Muscle of leg (tissue), 16 donors: ENCODE data around the gene LANCL1. TPM values are rescaled to one million over a fixed set of nuclear protein-coding genes. Genes with fewer than 3 reads are reported as not detected.

ENCODE experiments used
- DNase-seq: peaks from one replicate; pipeline ENCODE4 v3.0.0; 2013
- H3K27ac ChIP-seq: one replicate; pipeline ENCODE4 v1.5.1; 2013; ENCODE audit warnings: mild to moderate bottlenecking, low read length, control low read depth
- H3K27me3 ChIP-seq: one replicate; pipeline ENCODE4 v1.6.1; 2013; ENCODE audit warnings: low read length; ENCODE audit not compliant: control insufficient read depth, insufficient read depth
- H3K36me3 ChIP-seq: one replicate; pipeline ENCODE4 v1.6.1; 2013; ENCODE audit warnings: low read length; ENCODE audit not compliant: control insufficient read depth, insufficient read depth
- H3K4me1 ChIP-seq: one replicate; pipeline ENCODE4 v1.6.1; 2013; ENCODE audit warnings: low read length; ENCODE audit not compliant: control insufficient read depth, insufficient read depth
- H3K4me3 ChIP-seq: one replicate; pipeline ENCODE4 v1.5.1; 2013; ENCODE audit warnings: low read length, control low read depth
- H3K9me3 ChIP-seq: replicated peaks from 2 replicates; pipeline ENCODE4 v1.6.1; 2013; ENCODE audit warnings: low read depth, low read length; ENCODE audit not compliant: control insufficient read depth
- WGBS: methylation state at CpG from one replicate; pipeline ENCODE4 v1.1.5; 2013; ENCODE audit warnings: missing lambda C conversion rate; ENCODE audit not compliant: insufficient coverage; 5-methylcytosine and 5-hydroxymethylcytosine counted together
- long read RNA-seq, 11 donors: transcript quantifications; one replicate each; lab custom pipeline, GENCODE V29; 2026
- polyA plus RNA-seq, 8 donors: library from polyadenylated mRNA; unstranded; fragments of 120-200 nt; gene quantifications; one replicate each; pipeline versions ENCODE4 v1.2.1 to v1.2.3, GENCODE V29; 2013; ENCODE audit warnings: inconsistent platforms in 1 of 8, low replicate concordance in 1 of 8; ENCODE audit not compliant: insufficient read length in 8 of 8, insufficient read depth in 1 of 8
- total RNA-seq: library from RNA; stranded (reverse); fragments of 120-200 nt; gene quantifications from one replicate; pipeline ENCODE4 v1.2.4, GENCODE V29; 2013

The LANCL1 gene, protein sequence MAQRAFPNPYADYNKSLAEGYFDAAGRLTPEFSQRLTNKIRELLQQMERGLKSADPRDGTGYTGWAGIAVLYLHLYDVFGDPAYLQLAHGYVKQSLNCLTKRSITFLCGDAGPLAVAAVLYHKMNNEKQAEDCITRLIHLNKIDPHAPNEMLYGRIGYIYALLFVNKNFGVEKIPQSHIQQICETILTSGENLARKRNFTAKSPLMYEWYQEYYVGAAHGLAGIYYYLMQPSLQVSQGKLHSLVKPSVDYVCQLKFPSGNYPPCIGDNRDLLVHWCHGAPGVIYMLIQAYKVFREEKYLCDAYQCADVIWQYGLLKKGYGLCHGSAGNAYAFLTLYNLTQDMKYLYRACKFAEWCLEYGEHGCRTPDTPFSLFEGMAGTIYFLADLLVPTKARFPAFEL
- total RNA-seq (33.9 TPM), polyA plus RNA-seq (10 to 100 TPM; 42.5 to 68.6 (median 47.9) TPM)
- long read RNA-seq, donor 1, full-length matches to known transcripts, result 9 of 9 reads
- long read RNA-seq, donor 1, partial matches to known transcripts, result 0 of 9 reads
- long read RNA-seq, donor 1, other reads (novel, unspliced or antisense), result 0 of 9 reads
- long read RNA-seq, donor 2, full-length matches to known transcripts, result 2 of 2 reads
- long read RNA-seq, donor 2, partial matches to known transcripts, result 0 of 2 reads
- long read RNA-seq, donor 2, other reads (novel, unspliced or antisense), result 0 of 2 reads
- long read RNA-seq, donor 3, full-length matches to known transcripts, result 23 of 23 reads
- long read RNA-seq, donor 3, partial matches to known transcripts, result 0 of 23 reads
- long read RNA-seq, donor 3, other reads (novel, unspliced or antisense), result 0 of 23 reads
- long read RNA-seq, donor 4, full-length matches to known transcripts, result 14 of 33 reads
- long read RNA-seq, donor 4, partial matches to known transcripts, result 6 of 33 reads
- long read RNA-seq, donor 4, other reads (novel, unspliced or antisense), result 13 of 33 reads
- long read RNA-seq, donor 5, full-length matches to known transcripts, result 21 of 21 reads
- long read RNA-seq, donor 5, partial matches to known transcripts, result 0 of 21 reads
- long read RNA-seq, donor 5, other reads (novel, unspliced or antisense), result 0 of 21 reads
- long read RNA-seq, donor 6, full-length matches to known transcripts, result 23 of 23 reads
- long read RNA-seq, donor 6, partial matches to known transcripts, result 0 of 23 reads
- long read RNA-seq, donor 6, other reads (novel, unspliced or antisense), result 0 of 23 reads
- long read RNA-seq, donor 7, full-length matches to known transcripts, result 8 of 68 reads
- long read RNA-seq, donor 7, partial matches to known transcripts, result 32 of 68 reads
- long read RNA-seq, donor 7, other reads (novel, unspliced or antisense), result 28 of 68 reads
- long read RNA-seq, donor 8, full-length matches to known transcripts, result 9 of 46 reads
- long read RNA-seq, donor 8, partial matches to known transcripts, result 17 of 46 reads
- long read RNA-seq, donor 8, other reads (novel, unspliced or antisense), result 20 of 46 reads
- long read RNA-seq, donor 9, full-length matches to known transcripts, result 8 of 8 reads
- long read RNA-seq, donor 9, partial matches to known transcripts, result 0 of 8 reads
- long read RNA-seq, donor 9, other reads (novel, unspliced or antisense), result 0 of 8 reads
- long read RNA-seq, donor 10, full-length matches to known transcripts, result 15 of 54 reads
- long read RNA-seq, donor 10, partial matches to known transcripts, result 18 of 54 reads
- long read RNA-seq, donor 10, other reads (novel, unspliced or antisense), result 21 of 54 reads
- long read RNA-seq, donor 11, full-length matches to known transcripts, result 4 of 4 reads
- long read RNA-seq, donor 11, partial matches to known transcripts, result 0 of 4 reads
- long read RNA-seq, donor 11, other reads (novel, unspliced or antisense), result 0 of 4 reads

GRCh38 chr2:210476194-210477128 is at the start of gene LANCL1:
Gene LANCL1 (minus strand): TSS chr2:210476759. CDS start chr2:210476396, 363 bp downstream.
- under 1% methylated on average over 34 of the region's 49 CpGs for WGBS
- Histone ChIP-seq H3K27me3 (no peaks in the 10 kb centered on the region), H3K27ac (peak within 1 kb of the TSS; percentile 83), H3K9me3 (no peaks in the 10 kb centered on the region), H3K4me1 (peaks cover 4% of the 10 kb centered on the region), H3K36me3 (peaks cover 13% of the 10 kb centered on the region), H3K4me3 (peak within 1 kb of the TSS; percentile 80)
- DNase-seq, result peak; percentile 96

- Histone ChIP-seq H3K27ac (no peak overlapping the region), H3K4me3 (no peak overlapping the region), H3K9me3 (no peaks in the 10 kb centered on the region), H3K27me3 (no peaks in the 10 kb centered on the region), H3K4me1 (no peaks in the 10 kb centered on the region), H3K36me3 (no peaks in the 10 kb centered on the region)
- DNase-seq, result no peak
Measured at GRCh38 chr2:210524533-210524932, 48.0 kb upstream of the LANCL1 start.

GRCh38 chr2:210523650-210524289 is 47.2 kb upstream of the LANCL1 start:
- no peak for DNase-seq
- Histone ChIP-seq H3K36me3 (no peaks in the 10 kb centered on the region), H3K4me1 (no peaks in the 10 kb centered on the region), H3K9me3 (no peaks in the 10 kb centered on the region), H3K27ac (no peak overlapping the region), H3K27me3 (no peaks in the 10 kb centered on the region), H3K4me3 (no peak overlapping the region)
- 88% methylated on average over 1 of the region's 4 CpGs for WGBS

DNA sequence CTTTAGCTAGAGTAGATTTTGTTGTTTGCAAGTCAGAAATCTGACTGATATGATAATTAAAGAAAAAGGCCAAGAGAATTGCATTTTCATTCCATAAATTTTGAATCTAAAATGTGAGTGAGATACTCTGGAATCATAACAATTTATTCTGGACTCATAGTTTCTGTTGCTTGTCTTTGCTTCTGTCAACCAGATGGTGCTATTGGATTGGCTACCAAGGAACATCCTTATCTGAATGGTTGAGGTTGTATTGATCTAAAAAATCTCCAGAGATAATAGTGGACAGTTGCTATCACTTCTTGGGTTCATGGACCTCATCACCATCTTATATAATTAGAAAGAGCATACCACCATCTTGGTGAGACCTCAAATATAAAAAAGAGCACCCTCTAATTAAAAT is 45.8 kb upstream of the LANCL1 start:
- no peak overlapping the region for H3K27ac ChIP-seq
- no peaks in the 10 kb centered on the region for H3K36me3 ChIP-seq
- no peak for DNase-seq
- H3K4me3 ChIP-seq, result no peak overlapping the region
- H3K27me3 ChIP-seq, result no peaks in the 10 kb centered on the region
- no peaks in the 10 kb centered on the region for H3K4me1 ChIP-seq
- no peaks in the 10 kb centered on the region for H3K9me3 ChIP-seq

GRCh38 chr2:210519594-210519993 is 43.0 kb upstream of the LANCL1 start:
- Histone ChIP-seq H3K4me3 (no peak overlapping the region), H3K36me3 (no peaks in the 10 kb centered on the region), H3K4me1 (no peaks in the 10 kb centered on the region), H3K9me3 (no peaks in the 10 kb centered on the region), H3K27ac (no peak overlapping the region), H3K27me3 (no peaks in the 10 kb centered on the region)
- 100% methylated on average over 1 of the region's 5 CpGs for WGBS
- no peak for DNase-seq

GRCh38 chr2:210517264-210517663 is 40.7 kb upstream of the LANCL1 start:
- Histone ChIP-seq H3K9me3 (no peaks in the 10 kb centered on the region), H3K27ac (no peak overlapping the region), H3K27me3 (no peaks in the 10 kb centered on the region), H3K4me3 (no peak overlapping the region), H3K36me3 (no peaks in the 10 kb centered on the region), H3K4me1 (no peaks in the 10 kb centered on the region)
- DNase-seq, result no peak
- WGBS, result 100% methylated on average over 1 of the region's 4 CpGs

DNA sequence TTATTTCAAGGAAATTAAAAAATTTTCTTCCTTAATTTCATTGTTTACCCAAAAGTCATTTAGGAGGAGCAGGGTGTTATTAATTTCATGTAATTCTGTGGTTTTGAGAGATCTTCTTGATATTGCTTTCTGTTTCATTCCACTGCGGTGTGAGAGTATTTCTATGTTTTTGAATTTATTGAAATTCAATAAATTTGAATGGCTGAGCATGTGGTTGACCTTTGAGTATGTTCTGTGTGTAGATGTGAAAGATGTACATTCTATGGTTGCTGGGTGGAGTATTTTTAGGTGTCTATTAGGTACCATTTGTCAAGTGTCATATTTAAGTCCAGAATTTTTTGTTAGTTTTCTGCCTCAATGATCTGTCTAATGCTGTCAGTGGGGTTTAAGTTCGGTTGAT is 39.4 kb upstream of the LANCL1 start:
- Histone ChIP-seq H3K4me3 (no peak overlapping the region), H3K27ac (no peak overlapping the region), H3K27me3 (no peaks in the 10 kb centered on the region), H3K9me3 (no peaks in the 10 kb centered on the region), H3K36me3 (no peaks in the 10 kb centered on the region), H3K4me1 (no peaks in the 10 kb centered on the region)
- no CpG with 5 or more reads among the region's 2 CpGs for WGBS
- DNase-seq, result no peak

DNA sequence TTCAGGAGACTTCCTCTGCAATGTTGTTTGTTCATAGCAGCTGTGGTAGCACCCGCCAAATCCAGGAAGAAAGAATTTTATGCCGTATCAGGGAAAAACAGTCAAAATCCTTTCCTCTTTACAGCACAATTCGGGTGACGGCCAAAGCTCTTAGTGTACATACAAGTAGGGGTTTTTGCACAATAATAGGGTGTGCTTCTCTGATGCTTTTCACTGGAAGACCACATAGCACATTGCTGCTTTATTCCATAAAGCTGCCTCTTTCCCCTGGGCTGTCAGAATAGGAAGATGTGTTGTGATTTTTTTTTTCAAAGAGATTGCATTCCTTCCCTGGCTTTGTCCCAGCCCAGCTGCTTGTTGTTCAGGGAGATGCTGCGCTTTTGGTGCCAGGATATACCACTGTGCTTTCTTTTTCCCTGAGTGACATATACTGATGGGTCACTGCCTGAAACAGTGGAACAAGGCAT is 27.2 kb upstream of the LANCL1 start:
- Histone ChIP-seq H3K4me3 (peak overlapping the region; percentile 30), H3K36me3 (no peaks in the 10 kb centered on the region), H3K27ac (peak overlapping the region; percentile 82), H3K9me3 (peaks cover 2% of the 10 kb centered on the region), H3K27me3 (no peaks in the 10 kb centered on the region), H3K4me1 (peaks cover 2% of the 10 kb centered on the region)
- peak; percentile 88 for DNase-seq
- 38% methylated on average over 1 of the region's 5 CpGs for whole genome bisulfite sequencing
